Hepatocyte (in vitro differentiated cells): ENCODE results near the gene CD52.

Source experiments
- CTCF ChIP-seq: fragments of 200-600 bp; sonication (generic); IDR thresholded peaks from 2 replicates; pipeline ENCODE4 v1.5.1; 2016; ENCODE audit warnings: antibody characterized with exemption, mild to moderate bottlenecking; ENCODE audit not compliant: poor library complexity
- EZH2 ChIP-seq: fragments of 200-600 bp; sonication (generic); IDR thresholded peaks from 2 replicates; pipeline ENCODE4 v1.6.1; 2016; ENCODE audit warnings: antibody characterized with exemption, mild to moderate bottlenecking, borderline replicate concordance
- EZH2phosphoT487 ChIP-seq: fragments of 200-600 bp; sonication (generic); IDR thresholded peaks from one replicate; pipeline ENCODE4 v1.6.1; 2018; ENCODE audit warnings: antibody characterized with exemption, mild to moderate bottlenecking, low read depth, moderate library complexity; ENCODE audit not compliant: unreplicated experiment, severe bottlenecking

GRCh38 chr1:26361605-26362122 is 43.9 kb downstream of the CD52 start:
- no peak for TF ChIP-seq CTCF
- no peak for TF ChIP-seq EZH2
- no peak for TF ChIP-seq EZH2phosphoT487
